Endothelial cell of hepatic sinusoid (primary cell): Measurements from ENCODE around the gene RARB.

Experiments used
- in situ Hi-C: cut with HindIII; loops from 2 replicates; pipeline ENCODE4 v1.10.0; 2017; ENCODE audit warnings: low sequenced_read_pairs

RARB gene

GRCh38 chr3:25588441-25589103, 160.5 kb downstream of the RARB start:
- in situ Hi-C loops: loop anchor here (5.0 kb wide), 1 partner anchor 91 kb away; no protein-coding TSS in a partner anchor

- in situ Hi-C loops: loop anchor here (5.0 kb wide), 1 partner anchor 92 kb away; no protein-coding TSS in a partner anchor
Observed at GRCh38 chr3:25589104-25589782, 161.2 kb downstream of the RARB start.

GRCh38 chr3:25589783-25590258, 161.8 kb downstream of the RARB start:
- in situ Hi-C loops: loop anchor here (5.0 kb wide), 1 partner anchor 93 kb away; no protein-coding TSS in a partner anchor

- in situ Hi-C loops: no loop called here
Observed at GRCh38 chr3:25592510-25592968, 164.5 kb downstream of the RARB start.

GRCh38 chr3:25593001-25593400, 164.9 kb downstream of the RARB start:
- in situ Hi-C loops: no loop called here

- in situ Hi-C loops: no loop called here
Observed at GRCh38 chr3:25594007-25594502, 166.0 kb downstream of the RARB start.

GRCh38 chr3:25597535-25598101, 169.6 kb downstream of the RARB start:
- in situ Hi-C loops: no loop called here

GRCh38 chr3:25603703-25604102, 175.6 kb downstream of the RARB start:
- in situ Hi-C loops: no loop called here

- in situ Hi-C loops: no loop called here
Observed at GRCh38 chr3:25604107-25604805, 176.2 kb downstream of the RARB start.

GRCh38 chr3:25610167-25610566, 182.1 kb downstream of the RARB start:
- in situ Hi-C loops: no loop called here

- in situ Hi-C loops: no loop called here
Observed at GRCh38 chr3:25610779-25611178, 182.7 kb downstream of the RARB start.

- in situ Hi-C loops: no loop called here
Observed at GRCh38 chr3:25611193-25611592, 183.1 kb downstream of the RARB start.

- in situ Hi-C loops: no loop called here
Observed at GRCh38 chr3:25618028-25618427, 190.0 kb downstream of the RARB start.

- in situ Hi-C loops: no loop called here
Observed at GRCh38 chr3:25619382-25619781, 191.3 kb downstream of the RARB start.

- in situ Hi-C loops: no loop called here
Observed at GRCh38 chr3:25620493-25620892, 192.4 kb downstream of the RARB start.

GRCh38 chr3:25621087-25621486, 193.0 kb downstream of the RARB start:
- in situ Hi-C loops: no loop called here

GRCh38 chr3:25631989-25632388, 203.9 kb downstream of the RARB start:
- in situ Hi-C loops: loop anchor here (5.0 kb wide), 1 partner anchor 50 kb away; no protein-coding TSS in a partner anchor

GRCh38 chr3:25633919-25634318, 205.9 kb downstream of the RARB start:
- in situ Hi-C loops: loop anchor here (5.0 kb wide), 1 partner anchor 48 kb away; no protein-coding TSS in a partner anchor

- in situ Hi-C loops: no loop called here
Observed at GRCh38 chr3:25635038-25635437, 207.0 kb downstream of the RARB start.
